Muscle layer of duodenum (tissue), 2 donors: ENCODE measurements around the gene RBBP9.

Source experiments
- H3K27ac ChIP-seq: one replicate; pipeline ENCODE4 v1.7.0; 2013; ENCODE audit warnings: mild to moderate bottlenecking, low read length
- H3K27me3 ChIP-seq: one replicate; pipeline ENCODE4 v1.7.0; 2013; ENCODE audit warnings: low read depth, mild to moderate bottlenecking, control low read depth, low read length
- H3K36me3 ChIP-seq, 2 donors: one replicate each; pipeline ENCODE4 v1.7.0; 2013; ENCODE audit warnings: low read length in 2 of 2, control low read depth in 1 of 2, mild to moderate bottlenecking in 1 of 2; ENCODE audit not compliant: insufficient read depth in 2 of 2, control insufficient read depth in 1 of 2
- H3K4me1 ChIP-seq, 2 donors: one replicate each; pipeline ENCODE4 v1.7.0; 2013; ENCODE audit warnings: low read length in 2 of 2, mild to moderate bottlenecking in 2 of 2, control low read depth in 1 of 2, moderate library complexity in 1 of 2; ENCODE audit not compliant: insufficient read depth in 2 of 2, control insufficient read depth in 1 of 2
- H3K4me3 ChIP-seq, 2 donors: one replicate each; pipeline ENCODE4 v1.7.0; 2013; ENCODE audit warnings: low read length in 2 of 2, low read depth in 1 of 2, mild to moderate bottlenecking in 1 of 2
- H3K9me3 ChIP-seq, 2 donors: one replicate each; pipeline ENCODE4 v1.7.0; 2013; ENCODE audit warnings: low read length in 2 of 2, control low read depth in 1 of 2, mild to moderate bottlenecking in 1 of 2; ENCODE audit not compliant: control insufficient read depth in 1 of 2
- donor health status: healthy.

RBBP9 gene

DNA sequence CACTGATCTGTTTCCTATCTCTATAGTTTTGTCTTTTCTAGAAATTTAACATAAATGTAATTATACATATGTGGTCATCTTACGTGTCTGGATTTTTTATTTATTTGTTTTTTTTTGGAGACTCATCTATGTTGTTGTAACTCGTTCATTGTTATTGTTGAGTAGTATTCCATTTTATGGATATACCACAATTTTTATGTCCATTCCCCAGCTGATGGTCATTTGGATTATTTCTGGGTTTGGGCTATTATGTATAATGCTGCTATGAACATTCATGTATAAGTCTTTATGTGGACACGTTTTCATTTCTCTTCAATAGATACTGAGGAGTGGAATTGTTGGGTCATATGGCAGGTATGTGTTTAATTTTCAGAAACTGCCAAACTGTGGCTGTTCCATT lies 40.4 kb downstream of the RBBP9 start:
- Histone ChIP-seq H3K9me3 (peaks cover 6 to 10% of the 10 kb centered on the region in 2 donors), H3K4me3 (no peak overlapping the region), H3K4me1 (no peaks in the 10 kb centered on the region), H3K36me3 (peaks cover 0 to 5% of the 10 kb centered on the region in 2 donors), H3K27ac (no peak overlapping the region), H3K27me3 (no peaks in the 10 kb centered on the region)

DNA sequence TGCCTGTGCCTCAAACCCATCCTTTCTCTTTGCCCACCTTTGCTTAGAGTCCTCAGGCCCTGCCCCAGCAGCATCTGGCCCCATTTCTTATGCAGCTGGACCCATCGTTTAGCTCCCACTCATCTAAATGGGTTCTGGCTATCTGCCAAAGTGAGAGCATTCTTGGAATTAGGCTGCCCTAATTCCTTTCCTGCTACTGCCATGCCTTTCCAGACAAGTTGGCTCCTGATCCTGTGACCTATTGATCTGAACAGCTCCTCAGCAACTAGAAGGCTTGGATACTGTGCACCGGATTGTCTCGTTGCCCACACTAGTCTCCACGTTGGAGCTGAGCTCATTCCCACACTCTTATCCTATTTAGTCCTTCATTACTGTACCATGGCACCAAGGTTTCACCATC lies 53.1 kb downstream of the RBBP9 start:
- Histone ChIP-seq H3K27ac (no peak overlapping the region), H3K4me1 (no peaks in the 10 kb centered on the region), H3K27me3 (no peaks in the 10 kb centered on the region), H3K9me3 (no peaks in the 10 kb centered on the region), H3K36me3 (no peaks in the 10 kb centered on the region), H3K4me3 (no peak overlapping the region)

DNA sequence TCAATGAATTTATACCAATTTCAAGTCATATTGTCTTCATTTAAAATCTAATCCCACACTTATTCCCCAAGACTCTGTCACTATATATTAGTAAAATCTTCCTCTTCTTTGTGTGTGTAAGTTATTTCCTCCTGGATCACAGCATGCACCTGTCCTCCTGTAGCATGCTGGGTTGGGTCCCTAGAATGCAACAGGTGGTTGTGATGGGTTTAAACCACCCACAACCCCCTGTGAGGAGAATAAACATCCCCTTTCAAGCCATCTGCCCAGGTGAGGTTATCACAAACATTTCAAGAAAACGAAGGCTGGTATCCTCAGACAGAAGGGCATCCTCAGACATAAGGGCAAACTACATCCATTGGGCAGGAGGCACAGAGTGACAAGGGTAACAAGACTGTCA lies 56.6 kb downstream of the RBBP9 start:
- H3K9me3 ChIP-seq = no peaks in the 10 kb centered on the region
- no peaks in the 10 kb centered on the region for H3K27me3 ChIP-seq
- no peaks in the 10 kb centered on the region for H3K36me3 ChIP-seq
- H3K4me1 ChIP-seq = no peaks in the 10 kb centered on the region
- H3K27ac ChIP-seq = no peak overlapping the region
- H3K4me3 ChIP-seq = no peak overlapping the region

DNA sequence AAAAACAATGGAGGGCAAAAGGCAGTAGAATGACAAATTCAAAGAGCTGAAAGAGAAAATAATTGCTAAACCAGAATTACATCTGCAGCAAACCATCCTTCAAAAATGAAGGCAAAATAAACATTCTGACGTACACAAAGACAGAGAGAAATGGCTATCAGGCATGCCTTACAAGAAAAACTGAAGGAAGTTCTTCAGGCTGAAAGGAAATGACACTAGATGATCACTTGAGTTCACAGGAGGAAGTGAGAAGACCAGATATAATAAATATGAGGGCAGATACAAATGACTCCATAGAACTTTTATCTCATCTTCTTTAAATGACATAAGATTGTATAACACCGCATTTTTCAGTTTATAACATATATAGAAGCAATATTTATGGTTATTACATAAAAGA lies 60.2 kb downstream of the RBBP9 start:
- H3K4me3 ChIP-seq = no peak overlapping the region
- H3K9me3 ChIP-seq = no peaks in the 10 kb centered on the region
- no peaks in the 10 kb centered on the region for H3K27me3 ChIP-seq
- H3K36me3 ChIP-seq = no peaks in the 10 kb centered on the region
- no peak overlapping the region for H3K27ac ChIP-seq
- H3K4me1 ChIP-seq = no peaks in the 10 kb centered on the region
